ENCODE data around the gene CCT2.
A peak's percentile ranks its signal among the peaks of the same experiment; 100 is the strongest.

CCT2 gene

GRCh38 chr12:69585189-69586062, at the start of gene CCT2:
CCT2 (plus strand) TSS chr12:69585459; CDS start chr12:69585522, 63 bp downstream.
- CTCF ChIA-PET = interaction anchor here (0.8 kb wide), 1 partner anchor 14 kb away, joined by 5 read pairs; no protein-coding TSS in a partner anchor
- peak; percentile 87 for TF ChIP-seq ELF4 (IDR thresholded peaks at IDR 0.05)
- no peak for TF ChIP-seq NFRKB (IDR thresholded peaks at IDR 0.05)
- TF ChIP-seq PKNOX1 (IDR thresholded peaks at IDR 0.05) = peak; percentile 80
- TF ChIP-seq L3MBTL2 (conservative IDR thresholded peaks at IDR 0.05) = peak; percentile 86
- DNase-seq (ENCODE audit: extremely low spot score) = peak; percentile 96
- POLR2A ChIA-PET = interaction anchor here (0.8 to 1.7 kb wide), 9 partner anchors 11 to 154 kb away, joined by 3 to 6 read pairs (median 4); partner anchors contain the start of gene FRS2

- ChIA-PET POLR2A (no interaction called here), CTCF (no interaction called here)
- TF ChIP-seq SP1 (IDR thresholded peaks at IDR 0.05) (no peak), CTBP1 (IDR thresholded peaks at IDR 0.05; ENCODE audit: borderline replicate concordance) (no peak)
- no peak for DNase-seq (ENCODE audit: extremely low spot score)
Observed at GRCh38 chr12:69540987-69541386, 44.3 kb upstream of the CCT2 start.

GRCh38 chr12:69544087-69544486, 41.2 kb upstream of the CCT2 start:
- POLR2A ChIA-PET = no interaction called here
- DNase-seq (ENCODE audit: extremely low spot score) = no peak
- CTCF ChIA-PET = no interaction called here
- TF ChIP-seq FOXA1 (IDR thresholded peaks at IDR 0.05) = no peak
- no peak for TF ChIP-seq ELF4 (IDR thresholded peaks at IDR 0.05)
- no peak for TF ChIP-seq FOXK2 (IDR thresholded peaks at IDR 0.05)
- TF ChIP-seq NFRKB (IDR thresholded peaks at IDR 0.05) = no peak
- TF ChIP-seq LEF1 (IDR thresholded peaks at IDR 0.05; ENCODE audit: borderline replicate concordance) = no peak
- no peak for TF ChIP-seq CTBP1 (IDR thresholded peaks at IDR 0.05; ENCODE audit: borderline replicate concordance)
- no peak for TF ChIP-seq L3MBTL2 (conservative IDR thresholded peaks at IDR 0.05)
- no peak for TF ChIP-seq ARNT (IDR thresholded peaks at IDR 0.05)
- no peak for TF ChIP-seq FOXM1 (IDR thresholded peaks at IDR 0.05; ENCODE audit: borderline replicate concordance)
- TF ChIP-seq TARDBP (IDR thresholded peaks at IDR 0.05) = no peak
- no peak for TF ChIP-seq HDGF (IDR thresholded peaks at IDR 0.05; ENCODE audit: borderline replicate concordance)
- no peak for TF ChIP-seq PKNOX1 (IDR thresholded peaks at IDR 0.05)
- no peak for TF ChIP-seq BHLHE40 (IDR thresholded peaks at IDR 0.05; ENCODE audit: borderline replicate concordance)
- TF ChIP-seq ZNF384 (IDR thresholded peaks at IDR 0.05) = no peak
- no peak for TF ChIP-seq SP1 (IDR thresholded peaks at IDR 0.05)
- TF ChIP-seq SUZ12 (IDR thresholded peaks at IDR 0.05) = no peak

GRCh38 chr12:69545081-69545480, 40.2 kb upstream of the CCT2 start:
- CTCF ChIA-PET = no interaction called here
- POLR2A ChIA-PET = no interaction called here
- TF ChIP-seq FOXM1 (IDR thresholded peaks at IDR 0.05; ENCODE audit: borderline replicate concordance) = no peak
- no peak for TF ChIP-seq HDGF (IDR thresholded peaks at IDR 0.05; ENCODE audit: borderline replicate concordance)
- no peak for TF ChIP-seq SUZ12 (IDR thresholded peaks at IDR 0.05)
- no peak for TF ChIP-seq BHLHE40 (IDR thresholded peaks at IDR 0.05; ENCODE audit: borderline replicate concordance)
- no peak for TF ChIP-seq CTBP1 (IDR thresholded peaks at IDR 0.05; ENCODE audit: borderline replicate concordance)
- no peak for TF ChIP-seq NFRKB (IDR thresholded peaks at IDR 0.05)
- no peak for TF ChIP-seq ARNT (IDR thresholded peaks at IDR 0.05)
- no peak for TF ChIP-seq FOXK2 (IDR thresholded peaks at IDR 0.05)
- no peak for TF ChIP-seq LEF1 (IDR thresholded peaks at IDR 0.05; ENCODE audit: borderline replicate concordance)
- TF ChIP-seq ELF4 (IDR thresholded peaks at IDR 0.05) = no peak
- no peak for TF ChIP-seq ZNF384 (IDR thresholded peaks at IDR 0.05)
- TF ChIP-seq PKNOX1 (IDR thresholded peaks at IDR 0.05) = no peak
- TF ChIP-seq TARDBP (IDR thresholded peaks at IDR 0.05) = no peak
- TF ChIP-seq FOXA1 (IDR thresholded peaks at IDR 0.05) = no peak
- TF ChIP-seq L3MBTL2 (conservative IDR thresholded peaks at IDR 0.05) = no peak
- no peak for TF ChIP-seq SP1 (IDR thresholded peaks at IDR 0.05)
- DNase-seq (ENCODE audit: extremely low spot score) = no peak

- DNase-seq (ENCODE audit: extremely low spot score) = no peak
- ChIA-PET POLR2A (no interaction called here), CTCF (no interaction called here)
- no peak for TF ChIP-seq FOXK2 (IDR thresholded peaks at IDR 0.05)
- TF ChIP-seq LEF1 (IDR thresholded peaks at IDR 0.05; ENCODE audit: borderline replicate concordance) = no peak
- no peak for TF ChIP-seq ZNF384 (IDR thresholded peaks at IDR 0.05)
- no peak for TF ChIP-seq BHLHE40 (IDR thresholded peaks at IDR 0.05; ENCODE audit: borderline replicate concordance)
- no peak for TF ChIP-seq ELF4 (IDR thresholded peaks at IDR 0.05)
- TF ChIP-seq FOXA1 (IDR thresholded peaks at IDR 0.05) = no peak
- no peak for TF ChIP-seq ARNT (IDR thresholded peaks at IDR 0.05)
- no peak for TF ChIP-seq L3MBTL2 (conservative IDR thresholded peaks at IDR 0.05)
- no peak for TF ChIP-seq HDGF (IDR thresholded peaks at IDR 0.05; ENCODE audit: borderline replicate concordance)
- no peak for TF ChIP-seq SP1 (IDR thresholded peaks at IDR 0.05)
- TF ChIP-seq NFRKB (IDR thresholded peaks at IDR 0.05) = no peak
- no peak for TF ChIP-seq TARDBP (IDR thresholded peaks at IDR 0.05)
- no peak for TF ChIP-seq PKNOX1 (IDR thresholded peaks at IDR 0.05)
- no peak for TF ChIP-seq FOXM1 (IDR thresholded peaks at IDR 0.05; ENCODE audit: borderline replicate concordance)
- TF ChIP-seq SUZ12 (IDR thresholded peaks at IDR 0.05) = no peak
Observed at GRCh38 chr12:69546693-69547438, 38.4 kb upstream of the CCT2 start.
